Activated CD4-positive, alpha-beta memory T cell treated with anti-CD3 and anti-CD28 coated beads, Interleukin-2, amount 10 ng/mL, durations not matched to agents 7 days and 5 days (primary cell): Measurements from ENCODE around the gene ARHGAP28. TPM values are rescaled to one million over a fixed set of nuclear protein-coding genes. Genes with fewer than 3 reads are reported as not detected.

ENCODE experiments used
- CTCF ChIA-PET: fragments of 350-600 bp; sonication (Branson Sonifier 250); formaldehyde crosslinking; loops from one replicate; lab custom pipeline; 2021; ENCODE audit warnings: antibody characterized with exemption, inconsistent platforms; lab: Charles Lee
- POLR2A ChIA-PET: fragments of 350-600 bp; sonication (Branson Sonifier 250); formaldehyde crosslinking; loops from one replicate; lab custom pipeline; 2021; ENCODE audit warnings: antibody characterized with exemption; lab: Charles Lee
- DNase-seq: peaks from one replicate; pipeline ENCODE4 v3.0.0-alpha.2; 2020
- H3K27ac Mint-ChIP-seq: one replicate; pipeline ENCODE4 v1.8.0; 2021; ENCODE audit warnings: mild to moderate bottlenecking, mixed read lengths
- H3K27me3 Mint-ChIP-seq: one replicate; pipeline ENCODE4 v1.8.0; 2021; ENCODE audit warnings: mixed read lengths
- H3K36me3 Mint-ChIP-seq: one replicate; pipeline ENCODE4 v1.8.0; 2021; ENCODE audit warnings: low read depth, mixed read lengths
- H3K4me1 Mint-ChIP-seq: one replicate; pipeline ENCODE4 v1.8.0; 2021; ENCODE audit warnings: mixed read lengths
- H3K4me3 Mint-ChIP-seq: one replicate; pipeline ENCODE4 v1.8.0; 2021; ENCODE audit warnings: mild to moderate bottlenecking, mixed read lengths
- H3K9me3 Mint-ChIP-seq: one replicate; pipeline ENCODE4 v1.8.0; 2021; ENCODE audit warnings: mixed read lengths
- total RNA-seq, 2 experiments: library from RNA; stranded (reverse); gene quantifications; one replicate each; pipeline ENCODE4 v1.2.3, GENCODE V29; 2021

ARHGAP28 gene
- total RNA-seq, 2 experiments from 2014 or later: not detected

DNA sequence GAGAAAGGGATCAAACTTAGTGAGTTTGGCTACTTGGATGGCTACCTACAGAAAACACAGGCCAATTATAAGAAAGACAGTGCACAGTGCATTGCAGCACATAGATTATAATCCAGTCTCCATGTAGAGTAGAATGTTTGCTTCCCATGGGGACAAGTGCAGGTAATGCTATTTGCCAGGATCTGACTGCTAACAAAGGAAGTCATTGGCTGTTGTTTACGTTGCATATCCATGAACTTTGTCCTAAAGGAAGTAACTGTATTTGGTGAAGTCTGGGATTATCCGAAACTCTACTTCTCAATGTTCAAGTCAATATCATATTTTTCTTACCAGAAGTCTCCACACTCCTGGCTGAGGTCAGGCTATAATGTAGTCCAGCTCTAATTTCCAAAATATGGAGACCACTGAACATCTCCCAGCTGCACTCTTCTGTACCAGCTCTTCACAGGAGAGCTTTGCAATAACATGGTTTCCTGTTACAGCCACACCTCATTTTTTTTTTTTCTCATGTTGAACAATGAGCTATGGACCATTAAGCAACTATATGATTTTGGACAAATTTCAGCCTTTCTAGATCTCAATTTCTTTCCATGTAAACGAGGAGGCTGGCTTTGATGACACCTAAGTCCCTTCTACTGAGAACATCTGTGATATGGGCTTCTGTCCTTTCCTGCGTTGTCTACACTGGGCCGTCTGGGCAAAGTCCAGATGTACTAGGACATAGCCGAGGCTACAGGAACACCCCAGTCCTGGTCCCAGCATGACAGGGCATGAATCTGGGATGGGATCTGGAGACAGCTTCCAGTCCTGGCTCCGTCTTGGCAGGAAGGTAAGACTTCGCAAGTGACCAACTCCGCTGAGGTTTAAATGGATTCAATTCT, 233.3 kb downstream of the ARHGAP28 start:
- CTCF ChIA-PET: no interaction called here
- POLR2A ChIA-PET: no interaction called here
- no peaks in the 10 kb centered on the region for H3K36me3 Mint-ChIP-seq
- DNase-seq: no peak
- H3K9me3 Mint-ChIP-seq: peaks cover 2% of the 10 kb centered on the region
- H3K4me3 Mint-ChIP-seq: no peak overlapping the region
- H3K4me1 Mint-ChIP-seq: no peaks in the 10 kb centered on the region
- H3K27ac Mint-ChIP-seq: no peak overlapping the region
- no peaks in the 10 kb centered on the region for H3K27me3 Mint-ChIP-seq

DNA sequence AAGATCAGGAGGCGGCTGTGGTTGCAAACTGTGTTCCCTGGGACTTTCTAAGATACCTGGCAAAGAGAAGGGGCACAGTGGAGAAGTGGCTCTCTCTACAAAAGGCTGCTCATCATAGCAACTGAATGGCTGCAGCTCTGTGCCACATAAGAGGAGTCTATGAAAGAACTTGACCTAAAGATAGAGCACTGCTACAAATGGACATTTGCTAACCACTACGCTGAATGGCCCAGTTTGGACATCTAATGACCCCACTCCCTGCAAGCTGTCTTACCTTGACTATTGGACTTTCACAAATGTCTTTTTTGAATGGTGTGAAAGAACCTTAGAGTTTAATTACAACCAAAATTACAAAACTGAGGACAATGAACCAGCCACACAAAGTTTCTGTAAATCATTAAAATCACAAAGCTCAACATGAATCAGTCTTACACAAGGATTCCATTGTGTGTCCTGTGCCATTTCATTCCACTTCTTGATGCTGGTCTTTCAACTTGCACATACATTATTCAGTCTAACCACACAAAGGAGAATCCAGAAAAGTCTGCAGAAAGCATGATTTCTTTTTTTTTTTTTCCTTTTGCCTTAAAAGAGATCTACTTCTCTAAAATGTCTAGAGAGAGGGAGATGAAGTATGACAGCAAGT, 234.1 kb downstream of the ARHGAP28 start:
- no peak for DNase-seq
- H3K4me3 Mint-ChIP-seq: no peak overlapping the region
- CTCF ChIA-PET: no interaction called here
- no peaks in the 10 kb centered on the region for H3K4me1 Mint-ChIP-seq
- POLR2A ChIA-PET: no interaction called here
- H3K27ac Mint-ChIP-seq: no peak overlapping the region
- no peaks in the 10 kb centered on the region for H3K27me3 Mint-ChIP-seq
- H3K9me3 Mint-ChIP-seq: peaks cover 2% of the 10 kb centered on the region
- no peaks in the 10 kb centered on the region for H3K36me3 Mint-ChIP-seq
